ENCODE results near the gene PPIH.
"Not testable (repeated sequence)": the region's sequence is repeated elsewhere in the genome, so short reads cannot be mapped to it uniquely, and the experiment has no call there.

Gene PPIH

GRCh38 chr1:42657981-42658876, at the start of gene PPIH:
TSS of gene PPIH (plus strand) at chr1:42658423. CDS start at chr1:42658447, 24 bp downstream.
- in situ Hi-C loops (cut with MboI; ENCODE audit: low sequenced_read_pairs), result no loop called here

- in situ Hi-C loops (cut with MboI; ENCODE audit: low sequenced_read_pairs), result no loop called here
Measured at GRCh38 chr1:42613803-42614131, 44.5 kb upstream of the PPIH start.

- in situ Hi-C loops (cut with MboI; ENCODE audit: low sequenced_read_pairs), result no loop called here
Measured at GRCh38 chr1:42618866-42619265, 39.4 kb upstream of the PPIH start.

- in situ Hi-C loops (cut with MboI; ENCODE audit: low sequenced_read_pairs), result no loop called here
Measured at GRCh38 chr1:42620307-42620706, 37.9 kb upstream of the PPIH start.

GRCh38 chr1:42621180-42621579, 37.0 kb upstream of the PPIH start:
- in situ Hi-C loops (cut with MboI; ENCODE audit: low sequenced_read_pairs), result not testable (repeated sequence)

- in situ Hi-C loops (cut with MboI; ENCODE audit: low sequenced_read_pairs), result not testable (repeated sequence)
Measured at GRCh38 chr1:42627205-42627604, 31.0 kb upstream of the PPIH start.

GRCh38 chr1:42639116-42639515, 19.1 kb upstream of the PPIH start:
- in situ Hi-C loops (cut with MboI; ENCODE audit: low sequenced_read_pairs), result no loop called here

- in situ Hi-C loops (cut with MboI; ENCODE audit: low sequenced_read_pairs), result no loop called here
Measured at GRCh38 chr1:42646056-42646455, 12.2 kb upstream of the PPIH start.

GRCh38 chr1:42657201-42657600, 1.0 kb upstream of the PPIH start:
- in situ Hi-C loops (cut with MboI; ENCODE audit: low sequenced_read_pairs), result no loop called here

- in situ Hi-C loops (cut with MboI; ENCODE audit: low sequenced_read_pairs), result no loop called here
Measured at GRCh38 chr1:42658877-42659337, 684 bp downstream of the PPIH start.

- in situ Hi-C loops (cut with MboI; ENCODE audit: low sequenced_read_pairs), result no loop called here
Measured at GRCh38 chr1:42660907-42661500, 2.8 kb downstream of the PPIH start.

GRCh38 chr1:42669936-42670335, 11.7 kb downstream of the PPIH start:
- in situ Hi-C loops (cut with MboI; ENCODE audit: low sequenced_read_pairs), result no loop called here

- in situ Hi-C loops (cut with MboI; ENCODE audit: low sequenced_read_pairs), result no loop called here
Measured at GRCh38 chr1:42670425-42670824, 12.2 kb downstream of the PPIH start.

- in situ Hi-C loops (cut with MboI; ENCODE audit: low sequenced_read_pairs), result no loop called here
Measured at GRCh38 chr1:42674214-42674613, 16.0 kb downstream of the PPIH start.

GRCh38 chr1:42674682-42675081, 16.5 kb downstream of the PPIH start:
- in situ Hi-C loops (cut with MboI; ENCODE audit: low sequenced_read_pairs), result no loop called here

- in situ Hi-C loops (cut with MboI; ENCODE audit: low sequenced_read_pairs), result no loop called here
Measured at GRCh38 chr1:42675467-42675866, 17.2 kb downstream of the PPIH start.

- in situ Hi-C loops (cut with MboI; ENCODE audit: low sequenced_read_pairs), result no loop called here
Measured at GRCh38 chr1:42676534-42677087, 18.4 kb downstream of the PPIH start.

- in situ Hi-C loops (cut with MboI; ENCODE audit: low sequenced_read_pairs), result no loop called here
Measured at GRCh38 chr1:42679364-42679983, 21.3 kb downstream of the PPIH start.

GRCh38 chr1:42680055-42680454, 21.8 kb downstream of the PPIH start:
- in situ Hi-C loops (cut with MboI; ENCODE audit: low sequenced_read_pairs), result no loop called here

GRCh38 chr1:42680921-42681683, 22.9 kb downstream of the PPIH start:
- in situ Hi-C loops (cut with MboI; ENCODE audit: low sequenced_read_pairs), result no loop called here
